ENCODE results near the gene CDH1. TPM values are rescaled to one million over a fixed set of nuclear protein-coding genes. Genes with fewer than 3 reads are reported as not detected.
"Not testable (repeated sequence)": the region's sequence is repeated elsewhere in the genome, so short reads cannot be mapped to it uniquely, and the experiment has no call there.

The CDH1 gene
- total and polyA plus RNA-seq, 4 donors: 0.23 to 9.6 (median 0.67) TPM

GRCh38 chr16:68835970-68836369 is 98.9 kb downstream of the CDH1 start:
- 82 to 85% methylated on average over 5 of the region's 5 CpGs for whole genome bisulfite sequencing, 2 donors
- no peak for ATAC-seq (ENCODE audit: low FRiP score)

GRCh38 chr16:68839831-68840230 is 102.7 kb downstream of the CDH1 start:
- WGBS, 2 donors: 31 to 42% methylated on average over 4 of the region's 4 CpGs
- no peak overlapping the region for H3K27ac ChIP-seq (ENCODE audit: low read depth in 1 of 2, low read length in 2 of 2)
- intact Hi-C loops (cut with DNase I): loop anchor here (5.0 to 10.0 kb wide), 3 partner anchors 277 to 305 kb away; partner anchors contain the start of genes CHTF8 (in 1 of the 2), UTP4 (in 1 of the 2) and ZFP90 (in 1 of the 2)

More at GRCh38 chr16:68835970-68836369, 98.9 kb downstream of the CDH1 start:
- Histone ChIP-seq H3K9me3 (ENCODE audit: control insufficient read depth, low read length) (no peaks in the 10 kb centered on the region), H3K27me3 (ENCODE audit: control insufficient read depth in 1 of 2, insufficient read depth in 2 of 2, low read length in 1 of 2) (no peaks in the 10 kb centered on the region), H3K4me3 (ENCODE audit: low read length in 2 of 2) (no peak overlapping the region), H3K4me1 (ENCODE audit: control insufficient read depth in 1 of 2, insufficient read depth in 2 of 2, low read length in 2 of 2) (no peaks in the 10 kb centered on the region), H3K27ac (ENCODE audit: low read depth in 1 of 2, low read length in 2 of 2) (no peak overlapping the region), H3K36me3 (ENCODE audit: control insufficient read depth in 1 of 2, insufficient read depth in 2 of 2, low read length in 1 of 2) (no peaks in the 10 kb centered on the region)
- intact Hi-C loops (cut with DNase I): no loop called here
- no peak for DNase-seq

GRCh38 chr16:68842964-68843481 is 105.9 kb downstream of the CDH1 start:
- H3K27me3 ChIP-seq (ENCODE audit: control insufficient read depth in 1 of 2, insufficient read depth in 2 of 2, low read length in 1 of 2); H3K36me3 ChIP-seq (ENCODE audit: control insufficient read depth in 1 of 2, insufficient read depth in 2 of 2, low read length in 1 of 2); H3K27ac ChIP-seq (ENCODE audit: low read depth in 1 of 2, low read length in 2 of 2); H3K4me1 ChIP-seq (ENCODE audit: control insufficient read depth in 1 of 2, insufficient read depth in 2 of 2, low read length in 2 of 2); ATAC-seq (ENCODE audit: low FRiP score); H3K9me3 ChIP-seq (ENCODE audit: control insufficient read depth, low read length); DNase-seq: not testable (repeated sequence)
- WGBS, 2 donors: 62 to 64% methylated on average over 23 of the region's 23 CpGs
- H3K4me3 ChIP-seq (ENCODE audit: low read length in 2 of 2): peak overlapping the region in 1 of 2 donors; percentile 56
- intact Hi-C loops (cut with DNase I): loop anchor here (5.0 to 10.0 kb wide), 3 partner anchors 274 to 308 kb away; partner anchors contain the start of genes CHTF8 (in 1 of the 2), UTP4 (in 1 of the 2) and ZFP90 (in 1 of the 2)

More at GRCh38 chr16:68839831-68840230, 102.7 kb downstream of the CDH1 start:
- no peaks in the 10 kb centered on the region for H3K27me3 ChIP-seq (ENCODE audit: control insufficient read depth in 1 of 2, insufficient read depth in 2 of 2, low read length in 1 of 2)
- no peaks in the 10 kb centered on the region for H3K9me3 ChIP-seq (ENCODE audit: control insufficient read depth, low read length)
- no peak overlapping the region for H3K4me3 ChIP-seq (ENCODE audit: low read length in 2 of 2)
- no peak for ATAC-seq (ENCODE audit: low FRiP score)
- H3K4me1 ChIP-seq (ENCODE audit: control insufficient read depth in 1 of 2, insufficient read depth in 2 of 2, low read length in 2 of 2): peaks cover 0 to 2% of the 10 kb centered on the region in 2 donors
- DNase-seq: no peak
- H3K36me3 ChIP-seq (ENCODE audit: control insufficient read depth in 1 of 2, insufficient read depth in 2 of 2, low read length in 1 of 2): no peaks in the 10 kb centered on the region

GRCh38 chr16:68843482-68844210 is 106.6 kb downstream of the CDH1 start, which contains the start of gene TANGO6:
Gene TANGO6, plus strand, starts transcription at chr16:68843531. Its CDS starts 87 bp downstream, at chr16:68843618.
- H3K27ac ChIP-seq (ENCODE audit: low read depth in 1 of 2, low read length in 2 of 2): peak within 1 kb of the TSS in 1 of 2 donors; percentile 34
- intact Hi-C loops (cut with DNase I): loop anchor here (2.0 to 10.0 kb wide), 4 partner anchors 274 to 315 kb away; partner anchors contain the start of genes CHTF8 (in 1 of the 2), UTP4 (in 1 of the 2) and ZFP90 (in 1 of the 2)
- peak; percentile 96 for ATAC-seq (ENCODE audit: low FRiP score)
- H3K4me1 ChIP-seq (ENCODE audit: control insufficient read depth in 1 of 2, insufficient read depth in 2 of 2, low read length in 2 of 2): peaks cover 0 to 2% of the 10 kb centered on the region in 2 donors
- WGBS, 2 donors: 0% methylated on average over 55 of the region's 55 CpGs
- no peaks in the 10 kb centered on the region for H3K36me3 ChIP-seq (ENCODE audit: control insufficient read depth in 1 of 2, insufficient read depth in 2 of 2, low read length in 1 of 2)
- peak within 1 kb of the TSS; percentile 45 to 56 for H3K4me3 ChIP-seq (ENCODE audit: low read length in 2 of 2)
- peak; percentile 90 to 96 for DNase-seq
- no peaks in the 10 kb centered on the region for H3K27me3 ChIP-seq (ENCODE audit: control insufficient read depth in 1 of 2, insufficient read depth in 2 of 2, low read length in 1 of 2)
- H3K9me3 ChIP-seq (ENCODE audit: control insufficient read depth, low read length): no peaks in the 10 kb centered on the region

- DNase-seq (no peak), ATAC-seq (ENCODE audit: low FRiP score) (no peak)
- Histone ChIP-seq H3K4me3 (ENCODE audit: low read length in 2 of 2) (peak overlapping the region; percentile 45 to 56), H3K27ac (ENCODE audit: low read depth in 1 of 2, low read length in 2 of 2) (peak overlapping the region in 1 of 2 donors; percentile 34), H3K27me3 (ENCODE audit: control insufficient read depth in 1 of 2, insufficient read depth in 2 of 2, low read length in 1 of 2) (no peaks in the 10 kb centered on the region), H3K9me3 (ENCODE audit: control insufficient read depth, low read length) (no peaks in the 10 kb centered on the region), H3K4me1 (ENCODE audit: control insufficient read depth in 1 of 2, insufficient read depth in 2 of 2, low read length in 2 of 2) (peaks cover 0 to 2% of the 10 kb centered on the region in 2 donors), H3K36me3 (ENCODE audit: control insufficient read depth in 1 of 2, insufficient read depth in 2 of 2, low read length in 1 of 2) (no peaks in the 10 kb centered on the region)
- intact Hi-C loops (cut with DNase I): loop anchor here (2.0 to 10.0 kb wide), 4 partner anchors 273 to 315 kb away; partner anchors contain the start of genes CHTF8 (in 1 of the 2), UTP4 (in 1 of the 2) and ZFP90 (in 1 of the 2)
- 3 to 6% methylated on average over 6 of the region's 6 CpGs for WGBS, 2 donors
Observed at GRCh38 chr16:68844211-68844564, 107.1 kb downstream of the CDH1 start.

- Histone ChIP-seq H3K27ac (ENCODE audit: low read depth in 1 of 2, low read length in 2 of 2) (no peak overlapping the region), H3K4me3 (ENCODE audit: low read length in 2 of 2) (no peak overlapping the region), H3K9me3 (ENCODE audit: control insufficient read depth, low read length) (no peaks in the 10 kb centered on the region), H3K36me3 (ENCODE audit: control insufficient read depth in 1 of 2, insufficient read depth in 2 of 2, low read length in 1 of 2) (no peaks in the 10 kb centered on the region), H3K4me1 (ENCODE audit: control insufficient read depth in 1 of 2, insufficient read depth in 2 of 2, low read length in 2 of 2) (peaks cover 0 to 2% of the 10 kb centered on the region in 2 donors), H3K27me3 (ENCODE audit: control insufficient read depth in 1 of 2, insufficient read depth in 2 of 2, low read length in 1 of 2) (no peaks in the 10 kb centered on the region)
- 94 to 95% methylated on average over 9 of the region's 9 CpGs for WGBS, 2 donors
- DNase-seq (no peak), ATAC-seq (ENCODE audit: low FRiP score) (no peak)
- intact Hi-C loops (cut with DNase I): loop anchor here in 1 of 2 donors (10.0 kb wide), 2 partner anchors 286 to 314 kb away; partner anchors contain the start of genes CHTF8, UTP4 and ZFP90
Observed at GRCh38 chr16:68848786-68849185, 111.7 kb downstream of the CDH1 start.

- intact Hi-C loops (cut with DNase I): no loop called here
- ATAC-seq (ENCODE audit: low FRiP score): no peak
- 96 to 98% methylated on average over 2 of the region's 2 CpGs for WGBS, 2 donors
- no peaks in the 10 kb centered on the region for H3K36me3 ChIP-seq (ENCODE audit: control insufficient read depth in 1 of 2, insufficient read depth in 2 of 2, low read length in 1 of 2)
- H3K27ac ChIP-seq (ENCODE audit: low read depth in 1 of 2, low read length in 2 of 2): no peak overlapping the region
- no peaks in the 10 kb centered on the region for H3K9me3 ChIP-seq (ENCODE audit: control insufficient read depth, low read length)
- no peak overlapping the region for H3K4me3 ChIP-seq (ENCODE audit: low read length in 2 of 2)
- no peak for DNase-seq
- no peaks in the 10 kb centered on the region for H3K27me3 ChIP-seq (ENCODE audit: control insufficient read depth in 1 of 2, insufficient read depth in 2 of 2, low read length in 1 of 2)
- no peaks in the 10 kb centered on the region for H3K4me1 ChIP-seq (ENCODE audit: control insufficient read depth in 1 of 2, insufficient read depth in 2 of 2, low read length in 2 of 2)
Observed at GRCh38 chr16:68850481-68850880, 113.4 kb downstream of the CDH1 start.

GRCh38 chr16:68851601-68852000 is 114.5 kb downstream of the CDH1 start:
- intact Hi-C loops (cut with DNase I): no loop called here
- Histone ChIP-seq H3K4me1 (ENCODE audit: control insufficient read depth in 1 of 2, insufficient read depth in 2 of 2, low read length in 2 of 2) (no peaks in the 10 kb centered on the region), H3K9me3 (ENCODE audit: control insufficient read depth, low read length) (no peaks in the 10 kb centered on the region), H3K36me3 (ENCODE audit: control insufficient read depth in 1 of 2, insufficient read depth in 2 of 2, low read length in 1 of 2) (no peaks in the 10 kb centered on the region), H3K27ac (ENCODE audit: low read depth in 1 of 2, low read length in 2 of 2) (no peak overlapping the region), H3K27me3 (ENCODE audit: control insufficient read depth in 1 of 2, insufficient read depth in 2 of 2, low read length in 1 of 2) (no peaks in the 10 kb centered on the region), H3K4me3 (ENCODE audit: low read length in 2 of 2) (no peak overlapping the region)
- DNase-seq: no peak
- 80 to 87% methylated on average over 2 of the region's 2 CpGs for WGBS, 2 donors
- ATAC-seq (ENCODE audit: low FRiP score): no peak

All from aorta (tissue), 5 donors.